Thyroid gland (tissue), 4 donors: ENCODE data around the gene IGFBP5. TPM values are rescaled to one million over a fixed set of nuclear protein-coding genes. Genes with fewer than 3 reads are reported as not detected.

Experiments
- DNase-seq, 2 donors: peaks; one replicate each; pipeline ENCODE4 v3.0.0-alpha.2; 2019
- H3K27ac ChIP-seq, 3 donors: fragments of 200-600 bp; sonication (generic); 1 replicate in 2 of 3; 2 replicates in 1 of 3; pipeline ENCODE4 v1.5.1; 2016 to 2019; ENCODE audit warnings: mild to moderate bottlenecking in 1 of 3, moderate library complexity in 1 of 3
- H3K27me3 ChIP-seq: fragments of 200-600 bp; sonication (generic); one replicate; pipeline ENCODE4 v1.5.1; 2019
- H3K36me3 ChIP-seq, 2 donors: fragments of 200-600 bp; sonication (generic); one replicate each; pipeline ENCODE4 v1.5.1; 2016 to 2019
- H3K4me1 ChIP-seq, 2 donors: fragments of 200-600 bp; sonication (generic); one replicate each; pipeline ENCODE4 v1.5.1; 2017 to 2019
- H3K4me3 ChIP-seq, 3 donors: fragments of 200-600 bp; sonication (generic); replicated peaks in 1 of 3; 1 replicate in 2 of 3; 2 replicates in 1 of 3; pipeline ENCODE4 v1.5.1; 2016; ENCODE audit warnings: mild to moderate bottlenecking in 1 of 3
- H3K9me3 ChIP-seq: fragments of 200-600 bp; sonication (generic); one replicate; pipeline ENCODE4 v1.5.1; 2017
- CTCF ChIP-seq, 6 experiments: fragments of 200-600 bp in 3 of 6; fragments of 450-650 bp in 3 of 6; sonication (generic) in 3 of 6; IDR thresholded peaks; one replicate each; pipeline ENCODE4 v1.5.1; 2016 to 2019; ENCODE audit warnings: antibody characterized with exemption in 6 of 6, mild to moderate bottlenecking in 2 of 6, inconsistent platforms in 1 of 6, moderate library complexity in 1 of 6
- POLR2A ChIP-seq, 2 donors: fragments of 450-650 bp; IDR thresholded peaks; one replicate each; pipeline ENCODE4 v1.6.1; 2017; ENCODE audit warnings: antibody characterized with exemption in 2 of 2, mild to moderate bottlenecking in 2 of 2, moderate library complexity in 1 of 2
- WGBS, 2 donors: methylation state at CpG; one replicate each; pipeline ENCODE4 v1.1.5; 2017; 5-methylcytosine and 5-hydroxymethylcytosine counted together
- intact Hi-C: fragments of 100-400 bp; cut with DNase I; formaldehyde crosslinking; loops from one replicate; pipeline ENCODE4 v1.15.1; 2023
- total RNA-seq, 4 donors: library from RNA; depleted of rRNA; stranded (reverse); fragments of >200 nt; gene quantifications; one replicate each; pipeline ENCODE4 v1.2.3, GENCODE V29; 2016

Gene IGFBP5
- total RNA-seq, 4 donors from 2014 or later: 704 to 1,519 (median 952) TPM

DNA sequence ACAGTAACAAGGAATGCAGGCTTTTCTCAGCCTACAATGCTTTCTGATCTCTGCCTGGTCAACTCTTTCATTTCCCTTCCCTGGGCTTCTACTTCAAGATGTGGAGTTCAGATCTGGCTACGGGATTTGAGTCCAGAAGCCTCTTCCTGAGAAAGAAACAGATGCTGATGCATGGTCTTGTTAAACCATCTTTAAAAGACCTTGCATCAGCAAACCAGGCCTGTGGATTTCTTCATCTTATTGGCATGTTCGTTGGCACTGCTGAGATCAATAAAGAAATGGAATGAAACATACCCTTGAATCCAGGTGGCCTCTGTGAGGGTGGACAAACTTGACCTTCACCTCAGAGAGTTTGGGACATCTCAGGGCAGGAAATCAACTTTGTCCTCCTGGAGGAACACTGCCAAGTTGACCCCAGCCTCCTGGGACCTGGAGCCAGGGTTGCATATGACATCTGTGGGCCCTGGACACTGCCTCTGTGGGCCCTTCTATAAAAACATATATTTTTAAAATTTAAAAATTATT, 40.8 kb downstream of the IGFBP5 start:
- Histone ChIP-seq H3K36me3 (no peaks in the 10 kb centered on the region), H3K27me3 (no peaks in the 10 kb centered on the region), H3K4me1 (no peaks in the 10 kb centered on the region), H3K4me3 (no peak overlapping the region), H3K27ac (no peak overlapping the region), H3K9me3 (no peaks in the 10 kb centered on the region)
- TF ChIP-seq CTCF (IDR thresholded peaks at IDR 0.05): no peak
- TF ChIP-seq POLR2A (IDR thresholded peaks at IDR 0.05): no peak
- intact Hi-C loops: no loop called here
- no peak for DNase-seq
- 81 to 87% methylated on average over 2 of the region's 2 CpGs for WGBS, 2 donors

- no peak overlapping the region for H3K27ac ChIP-seq
- no peak overlapping the region for H3K4me3 ChIP-seq
- DNase-seq: no peak
- H3K9me3 ChIP-seq: no peaks in the 10 kb centered on the region
- WGBS, 2 donors: 71 to 83% methylated on average over 2 of the region's 2 CpGs
- H3K36me3 ChIP-seq: no peaks in the 10 kb centered on the region
- TF ChIP-seq CTCF (IDR thresholded peaks at IDR 0.05): no peak
- no peak for TF ChIP-seq POLR2A (IDR thresholded peaks at IDR 0.05)
- H3K27me3 ChIP-seq: no peaks in the 10 kb centered on the region
- H3K4me1 ChIP-seq: no peaks in the 10 kb centered on the region
- intact Hi-C loops: no loop called here
These were observed 41.4 kb downstream of the IGFBP5 start for GRCh38 chr2:216653931-216654365.

GRCh38 chr2:216653093-216653799, 42.1 kb downstream of the IGFBP5 start:
- Histone ChIP-seq H3K36me3 (no peaks in the 10 kb centered on the region), H3K27ac (no peak overlapping the region), H3K4me1 (no peaks in the 10 kb centered on the region), H3K9me3 (no peaks in the 10 kb centered on the region), H3K27me3 (no peaks in the 10 kb centered on the region), H3K4me3 (no peak overlapping the region)
- 93 to 95% methylated on average over 4 of the region's 4 CpGs for WGBS, 2 donors
- no peak for TF ChIP-seq POLR2A (IDR thresholded peaks at IDR 0.05)
- no peak for TF ChIP-seq CTCF (IDR thresholded peaks at IDR 0.05)
- intact Hi-C loops: no loop called here
- DNase-seq: no peak

DNA sequence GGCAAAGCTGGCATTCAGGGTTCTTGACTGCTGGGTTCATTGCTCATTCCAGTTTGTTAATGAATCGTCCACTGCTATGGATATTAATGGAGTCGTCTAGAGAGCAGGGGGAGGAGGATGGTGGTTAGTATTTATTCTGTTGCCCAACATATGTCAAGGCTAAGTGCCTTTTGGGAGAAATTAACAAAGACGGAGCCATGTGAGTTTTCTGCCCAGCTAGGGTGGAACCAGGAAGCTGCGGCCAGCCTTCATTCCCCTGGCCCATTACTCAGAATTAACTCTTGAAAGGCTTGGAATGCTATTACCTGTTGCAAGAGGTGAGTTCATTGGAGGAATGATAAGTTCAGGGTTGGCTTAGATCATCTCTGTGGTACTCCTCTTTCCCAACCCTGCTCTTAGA, 42.8 kb downstream of the IGFBP5 start:
- no peak for TF ChIP-seq POLR2A (IDR thresholded peaks at IDR 0.05)
- TF ChIP-seq CTCF (IDR thresholded peaks at IDR 0.05): no peak
- H3K4me3 ChIP-seq: no peak overlapping the region
- no peaks in the 10 kb centered on the region for H3K36me3 ChIP-seq
- H3K27ac ChIP-seq: no peak overlapping the region
- H3K4me1 ChIP-seq: no peaks in the 10 kb centered on the region
- 77 to 83% methylated on average over 4 of the region's 4 CpGs for WGBS, 2 donors
- DNase-seq: no peak
- H3K27me3 ChIP-seq: no peaks in the 10 kb centered on the region
- intact Hi-C loops: no loop called here
- H3K9me3 ChIP-seq: no peaks in the 10 kb centered on the region

- H3K9me3 ChIP-seq: no peaks in the 10 kb centered on the region
- no peak overlapping the region for H3K27ac ChIP-seq
- intact Hi-C loops: no loop called here
- no peak for DNase-seq
- H3K4me1 ChIP-seq: no peaks in the 10 kb centered on the region
- H3K36me3 ChIP-seq: no peaks in the 10 kb centered on the region
- TF ChIP-seq CTCF (IDR thresholded peaks at IDR 0.05) (no peak), POLR2A (IDR thresholded peaks at IDR 0.05) (no peak)
- 92 to 96% methylated on average over 6 of the region's 6 CpGs for WGBS, 2 donors
- H3K4me3 ChIP-seq: no peak overlapping the region
- H3K27me3 ChIP-seq: no peaks in the 10 kb centered on the region
These were observed 43.9 kb downstream of the IGFBP5 start for GRCh38 chr2:216651351-216651881.
